Lower leg skin (tissue), 4 donors: Measurements from ENCODE around the gene PSMA8. TPM values are rescaled to one million over a fixed set of nuclear protein-coding genes. Genes with fewer than 3 reads are reported as not detected.

Experiments
- DNase-seq, 2 donors: peaks; one replicate each; pipeline ENCODE4 v3.0.0-alpha.2; 2019; ENCODE audit warnings: low spot score in 2 of 2
- H3K4me3 ChIP-seq: fragments of 200-600 bp; sonication (generic); 2 replicates; pipeline ENCODE4 v1.5.1; 2017; ENCODE audit warnings: mild to moderate bottlenecking, low read depth; ENCODE audit not compliant: poor library complexity, severe bottlenecking
- POLR2A ChIP-seq, 2 donors: fragments of 450-650 bp; IDR thresholded peaks; one replicate each; pipeline ENCODE4 v1.6.1; 2016 to 2017; ENCODE audit warnings: antibody characterized with exemption in 2 of 2, mild to moderate bottlenecking in 1 of 2, moderate library complexity in 1 of 2
- WGBS, 2 donors: methylation state at CpG; one replicate each; pipeline ENCODE4 v1.1.5; 2018; 5-methylcytosine and 5-hydroxymethylcytosine counted together
- intact Hi-C: fragments of 100-400 bp; cut with DNase I; formaldehyde crosslinking; loops from one replicate; pipeline ENCODE4 v1.15.0; 2023; ENCODE audit warnings: low total_unique reads
- total RNA-seq, 4 donors: library from RNA; depleted of rRNA; stranded (reverse); fragments of >200 nt; gene quantifications; one replicate each; pipeline ENCODE4 v1.1.0, GENCODE V29; 2016
- TF ChIP-seq, protein P1 (sequence below), 3 donors: fragments of 450-650 bp; IDR thresholded peaks; one replicate each; pipeline ENCODE4 v1.5.1; 2016; ENCODE audit warnings: antibody characterized with exemption in 3 of 3, mild to moderate bottlenecking in 3 of 3, moderate library complexity in 2 of 3

PSMA8 gene
- total RNA-seq, 4 donors from 2014 or later, result not detected

DNA sequence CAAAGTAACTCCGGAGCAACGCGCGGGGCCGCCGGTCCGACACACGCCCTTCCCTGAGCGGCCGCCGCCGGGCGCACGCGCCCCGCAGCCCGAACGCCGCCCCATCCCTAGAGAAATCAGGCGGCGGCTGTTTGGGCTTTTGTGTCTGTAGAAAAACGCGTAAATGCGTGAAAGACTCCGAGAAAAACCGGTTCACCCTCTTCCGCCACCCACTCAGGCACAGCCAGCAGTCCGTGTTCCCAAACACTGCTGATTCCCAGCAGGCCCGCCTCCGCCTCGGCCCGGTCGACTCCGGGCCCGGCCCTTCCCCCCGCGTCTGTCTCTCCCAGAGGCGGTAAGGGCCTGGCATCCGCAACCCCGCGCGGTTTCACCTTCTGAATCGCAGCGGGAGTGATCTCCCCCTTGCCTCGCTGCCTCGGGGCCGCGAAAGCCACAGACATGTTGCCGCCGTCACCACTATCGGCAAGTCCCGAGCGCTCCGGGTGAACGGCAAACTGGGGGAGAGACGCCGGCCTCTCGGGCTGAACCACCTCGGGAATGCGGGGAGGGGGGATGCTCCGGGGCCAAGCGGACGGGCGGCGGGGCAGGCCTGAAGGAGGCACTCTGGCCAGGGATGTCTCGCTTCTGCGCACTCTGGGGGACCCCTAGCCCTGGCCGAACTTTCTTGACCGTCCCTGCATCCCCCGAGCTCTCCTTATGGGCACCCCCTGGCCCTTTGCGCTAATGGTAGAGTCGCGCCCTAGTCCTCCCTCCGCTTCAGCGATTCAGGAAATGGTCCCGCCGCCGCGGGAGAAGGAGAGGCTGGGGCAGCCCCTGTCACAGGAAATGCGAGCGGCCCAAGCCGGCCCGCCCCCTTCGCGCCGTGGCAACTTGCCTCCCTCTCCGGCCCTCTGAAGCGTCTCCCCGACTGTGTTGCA, 43.3 kb upstream of the PSMA8 start, which contains the start of gene SS18:
Gene SS18, minus strand, starts transcription at position 484 of the 917 bp plus-strand sequence. Its CDS starts 44 bp downstream, at position 440.
- intact Hi-C loops, result loop anchor here (10.0 kb wide), 1 partner anchor 134 kb away; the partner anchor contains the start of gene TAF4B
- H3K4me3 ChIP-seq, result peak within 1 kb of the TSS; percentile 97
- TF ChIP-seq, protein P1, sequence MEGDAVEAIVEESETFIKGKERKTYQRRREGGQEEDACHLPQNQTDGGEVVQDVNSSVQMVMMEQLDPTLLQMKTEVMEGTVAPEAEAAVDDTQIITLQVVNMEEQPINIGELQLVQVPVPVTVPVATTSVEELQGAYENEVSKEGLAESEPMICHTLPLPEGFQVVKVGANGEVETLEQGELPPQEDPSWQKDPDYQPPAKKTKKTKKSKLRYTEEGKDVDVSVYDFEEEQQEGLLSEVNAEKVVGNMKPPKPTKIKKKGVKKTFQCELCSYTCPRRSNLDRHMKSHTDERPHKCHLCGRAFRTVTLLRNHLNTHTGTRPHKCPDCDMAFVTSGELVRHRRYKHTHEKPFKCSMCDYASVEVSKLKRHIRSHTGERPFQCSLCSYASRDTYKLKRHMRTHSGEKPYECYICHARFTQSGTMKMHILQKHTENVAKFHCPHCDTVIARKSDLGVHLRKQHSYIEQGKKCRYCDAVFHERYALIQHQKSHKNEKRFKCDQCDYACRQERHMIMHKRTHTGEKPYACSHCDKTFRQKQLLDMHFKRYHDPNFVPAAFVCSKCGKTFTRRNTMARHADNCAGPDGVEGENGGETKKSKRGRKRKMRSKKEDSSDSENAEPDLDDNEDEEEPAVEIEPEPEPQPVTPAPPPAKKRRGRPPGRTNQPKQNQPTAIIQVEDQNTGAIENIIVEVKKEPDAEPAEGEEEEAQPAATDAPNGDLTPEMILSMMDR (IDR thresholded peaks at IDR 0.05), result no peak
- peak in 1 of 2 donors; percentile 15 for TF ChIP-seq POLR2A (IDR thresholded peaks at IDR 0.05)
- 0 to 1% methylated on average over 38 to 44 of the region's 89 CpGs for WGBS, 2 donors
- peak; percentile 90 to 99 for DNase-seq

DNA sequence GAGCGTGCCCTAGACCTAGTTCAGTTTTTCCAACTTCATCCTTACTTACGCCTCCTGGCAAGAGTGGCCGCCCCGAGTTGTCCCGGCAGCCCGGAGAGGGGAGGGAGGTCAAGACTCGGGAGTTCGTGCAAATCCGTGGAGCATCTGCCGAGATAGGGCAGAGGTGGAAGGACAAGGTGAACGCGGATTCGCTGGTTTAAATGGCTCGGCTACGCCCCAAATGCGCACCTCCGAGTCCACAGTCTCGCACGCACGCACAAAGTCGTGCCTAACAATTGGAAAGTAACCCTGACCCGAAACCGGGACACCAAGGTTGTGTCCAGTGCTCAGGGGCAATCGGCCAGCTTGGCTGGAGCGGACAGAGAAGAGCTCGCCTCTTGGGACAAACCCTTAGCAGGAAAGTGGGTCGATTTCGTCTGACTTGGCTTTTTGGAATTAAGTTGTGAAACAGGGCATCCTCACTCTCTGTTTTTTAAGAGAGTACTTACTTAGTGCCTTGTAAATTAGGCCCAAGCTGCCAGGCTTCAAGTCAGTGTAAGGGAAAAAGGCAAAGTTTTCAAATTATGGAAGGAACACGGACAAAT, 42.5 kb upstream of the PSMA8 start:
- 2% methylated on average over 25 to 29 of the region's 29 CpGs for WGBS, 2 donors
- H3K4me3 ChIP-seq, result peak overlapping the region; percentile 97
- intact Hi-C loops, result loop anchor here (10.0 kb wide), 1 partner anchor 134 kb away; the partner anchor contains the start of gene TAF4B
- TF ChIP-seq, protein P1 (IDR thresholded peaks at IDR 0.05), result no peak
- TF ChIP-seq POLR2A (IDR thresholded peaks at IDR 0.05), result no peak
- peak in 1 of 2 donors; percentile 91 for DNase-seq

DNA sequence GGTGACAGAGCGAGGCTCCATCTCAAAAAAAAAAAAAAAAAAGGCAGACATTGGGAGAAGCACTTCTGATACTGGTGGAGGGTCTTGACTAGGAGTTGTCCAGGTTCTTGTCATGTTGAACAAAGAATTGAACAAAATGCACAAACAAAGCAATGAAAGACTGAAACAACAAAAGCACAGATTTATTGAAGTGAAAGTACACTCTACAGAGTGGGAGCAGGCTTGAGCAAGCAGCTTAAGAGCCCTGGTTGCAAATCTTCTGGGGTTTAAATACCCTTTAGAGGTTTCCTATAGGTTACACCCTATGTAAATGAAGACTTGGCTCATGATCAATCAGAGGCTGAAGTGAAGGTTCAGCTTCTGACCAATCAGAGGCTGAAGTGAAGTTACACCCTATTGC, 36.8 kb upstream of the PSMA8 start:
- DNase-seq, result no peak
- H3K4me3 ChIP-seq, result no peak overlapping the region
- TF ChIP-seq POLR2A (IDR thresholded peaks at IDR 0.05), result no peak
- TF ChIP-seq, protein P1 (IDR thresholded peaks at IDR 0.05), result no peak
- 47 to 94% methylated on average over 1 of the region's 1 CpG for WGBS, 2 donors
- intact Hi-C loops, result loop anchor here (10.0 kb wide), 1 partner anchor 128 kb away; the partner anchor contains the start of gene TAF4B

DNA sequence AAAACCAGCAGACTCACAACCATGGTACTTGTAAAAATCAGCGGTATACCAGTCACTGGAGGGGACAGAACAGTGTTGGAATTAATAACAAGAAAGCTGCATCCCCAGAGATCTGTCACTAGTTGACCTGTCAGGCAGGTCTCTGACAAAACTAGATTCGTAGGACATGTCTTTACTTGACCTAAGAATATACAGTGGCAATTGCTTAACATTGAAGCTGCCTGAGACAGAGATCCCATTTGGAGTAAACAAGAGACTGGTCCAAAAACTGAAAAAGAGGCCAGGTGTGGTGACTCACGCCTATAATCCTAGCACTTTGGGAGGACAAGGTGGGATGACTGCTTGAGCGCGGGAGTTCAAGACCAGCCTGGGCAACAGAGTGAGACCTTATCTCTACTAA, 36.1 kb upstream of the PSMA8 start:
- DNase-seq, result peak in 1 of 2 donors; percentile 16
- WGBS, 2 donors, result 49 to 77% methylated on average over 5 of the region's 5 CpGs
- intact Hi-C loops, result loop anchor here (10.0 kb wide), 1 partner anchor 127 kb away; the partner anchor contains the start of gene TAF4B
- no peak for TF ChIP-seq POLR2A (IDR thresholded peaks at IDR 0.05)
- TF ChIP-seq, protein P1 (IDR thresholded peaks at IDR 0.05), result no peak
- H3K4me3 ChIP-seq, result no peak overlapping the region

DNA sequence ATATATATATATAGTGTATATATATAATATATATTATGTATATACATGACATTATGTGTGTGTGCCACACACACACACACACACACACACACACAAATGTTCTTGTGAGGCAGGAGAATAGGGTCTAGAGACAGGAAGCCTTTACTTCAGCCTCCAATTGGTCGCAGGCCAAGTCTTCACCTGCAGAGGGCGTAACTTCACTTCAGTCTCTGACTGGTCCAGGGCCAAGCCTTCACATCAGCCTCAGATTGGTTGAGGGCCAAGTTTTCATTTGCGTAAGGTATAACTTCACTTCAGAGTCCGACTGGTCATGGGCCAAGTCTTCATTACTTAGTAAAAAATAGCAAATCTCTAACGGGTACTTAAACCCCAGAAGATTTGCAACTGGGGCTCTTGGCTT, 30.1 kb upstream of the PSMA8 start:
- intact Hi-C loops, result no loop called here
- DNase-seq, result peak in 1 of 2 donors; percentile 18
- 37 to 73% methylated on average over 5 of the region's 5 CpGs for WGBS, 2 donors
- no peak overlapping the region for H3K4me3 ChIP-seq
- no peak for TF ChIP-seq POLR2A (IDR thresholded peaks at IDR 0.05)
- TF ChIP-seq, protein P1 (IDR thresholded peaks at IDR 0.05), result no peak
